Hepatocyte (in vitro differentiated cells): ENCODE results near the gene EPHB6. TPM values are rescaled to one million over a fixed set of nuclear protein-coding genes. Genes with fewer than 3 reads are reported as not detected.

Source experiments
- DNase-seq: peaks from one replicate; pipeline ENCODE4 v3.0.0-alpha.2; 2016; ENCODE audit warnings: low spot score
- H2AFZ ChIP-seq: fragments of 200-600 bp; sonication (generic); 2 replicates; pipeline ENCODE4 v1.6.0; 2016; ENCODE audit warnings: antibody characterized with exemption, mild to moderate bottlenecking
- H3K27ac ChIP-seq: fragments of 200-600 bp; sonication (generic); 2 replicates; pipeline ENCODE4 v1.5.1; 2016; ENCODE audit warnings: mild to moderate bottlenecking
- H3K27me3 ChIP-seq: fragments of 200-600 bp; sonication (generic); 2 replicates; pipeline ENCODE4 v1.6.1; 2016
- H3K36me3 ChIP-seq: fragments of 200-600 bp; sonication (generic); replicated peaks from 2 replicates; pipeline ENCODE4 v1.5.1; 2016; ENCODE audit warnings: low read depth; ENCODE audit not compliant: insufficient read depth
- H3K4me1 ChIP-seq: fragments of 200-600 bp; sonication (generic); 2 replicates; pipeline ENCODE4 v1.5.1; 2016; ENCODE audit warnings: mild to moderate bottlenecking, moderate library complexity; ENCODE audit not compliant: insufficient read depth
- H3K4me2 ChIP-seq: fragments of 200-600 bp; sonication (generic); 2 replicates; pipeline ENCODE4 v1.6.0; 2016
- H3K4me3 ChIP-seq: fragments of 200-600 bp; sonication (generic); 2 replicates; pipeline ENCODE4 v1.5.1; 2016; ENCODE audit warnings: mild to moderate bottlenecking
- H3K79me2 ChIP-seq: fragments of 200-600 bp; sonication (generic); 2 replicates; pipeline ENCODE4 v1.6.0; 2017; ENCODE audit warnings: mild to moderate bottlenecking
- H3K9me2 ChIP-seq: fragments of 200-600 bp; sonication (generic); replicated peaks from 2 replicates; pipeline ENCODE4 v1.6.0; 2017; ENCODE audit warnings: mild to moderate bottlenecking; ENCODE audit not compliant: insufficient read depth
- H3K9me3 ChIP-seq: fragments of 200-600 bp; sonication (generic); 2 replicates; pipeline ENCODE4 v1.5.1; 2016; ENCODE audit warnings: low read depth, mild to moderate bottlenecking
- H4K20me1 ChIP-seq: fragments of 200-600 bp; sonication (generic); 2 replicates; pipeline ENCODE4 v1.6.0; 2016; ENCODE audit warnings: mild to moderate bottlenecking; ENCODE audit not compliant: insufficient read depth, poor library complexity, severe bottlenecking
- CTCF ChIP-seq: fragments of 200-600 bp; sonication (generic); IDR thresholded peaks from 2 replicates; pipeline ENCODE4 v1.5.1; 2016; ENCODE audit warnings: antibody characterized with exemption, mild to moderate bottlenecking; ENCODE audit not compliant: poor library complexity
- EZH2 ChIP-seq: fragments of 200-600 bp; sonication (generic); IDR thresholded peaks from 2 replicates; pipeline ENCODE4 v1.6.1; 2016; ENCODE audit warnings: antibody characterized with exemption, mild to moderate bottlenecking, borderline replicate concordance
- EZH2phosphoT487 ChIP-seq: fragments of 200-600 bp; sonication (generic); IDR thresholded peaks from one replicate; pipeline ENCODE4 v1.6.1; 2018; ENCODE audit warnings: antibody characterized with exemption, mild to moderate bottlenecking, low read depth, moderate library complexity; ENCODE audit not compliant: unreplicated experiment, severe bottlenecking
- WGBS: methylation state at CpG from one replicate; pipeline ENCODE4 v1.1.6; 2016; ENCODE audit warnings: low lambda C conversion rate; ENCODE audit errors: missing lambda C conversion rate; 5-methylcytosine and 5-hydroxymethylcytosine counted together
- polyA plus RNA-seq: library from polyadenylated mRNA; unstranded; fragments of >200 nt; fragmentation: Nextera tagmentation; extraction: Ambion mirVana; gene quantifications from 2 replicates; pipeline ENCODE4 v1.2.1, GENCODE V29; 2016
- total RNA-seq: library from RNA; depleted of rRNA; stranded (reverse); fragments of >200 nt; gene quantifications from 2 replicates; pipeline ENCODE4 v1.2.3, GENCODE V29; 2014

The EPHB6 gene
- total and polyA plus RNA-seq, 2 experiments from 2014 or later = 14.8 to 29.6 TPM

DNA sequence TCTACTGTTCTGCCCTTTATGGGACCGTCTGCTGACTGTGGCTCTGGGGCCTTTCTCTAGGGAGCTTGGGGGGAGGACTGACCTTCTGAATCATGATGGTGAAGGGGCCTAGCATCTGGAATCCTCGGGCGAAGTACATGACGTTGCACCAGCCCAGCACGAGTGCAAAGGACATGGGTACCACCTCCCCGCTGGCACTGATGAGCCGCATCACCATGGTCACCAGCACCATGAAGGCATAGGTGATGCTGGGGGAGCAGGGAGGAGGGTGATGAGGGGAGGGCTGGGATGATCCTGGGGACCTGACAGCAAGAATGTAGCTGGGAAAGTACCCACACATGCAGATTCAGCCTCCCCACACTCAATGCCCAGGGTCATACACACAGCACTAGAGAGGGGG, 19.5 kb downstream of the EPHB6 start:
- H3K79me2 ChIP-seq = no peaks in the 10 kb centered on the region
- 91% methylated on average over 7 of the region's 7 CpGs for WGBS

DNA sequence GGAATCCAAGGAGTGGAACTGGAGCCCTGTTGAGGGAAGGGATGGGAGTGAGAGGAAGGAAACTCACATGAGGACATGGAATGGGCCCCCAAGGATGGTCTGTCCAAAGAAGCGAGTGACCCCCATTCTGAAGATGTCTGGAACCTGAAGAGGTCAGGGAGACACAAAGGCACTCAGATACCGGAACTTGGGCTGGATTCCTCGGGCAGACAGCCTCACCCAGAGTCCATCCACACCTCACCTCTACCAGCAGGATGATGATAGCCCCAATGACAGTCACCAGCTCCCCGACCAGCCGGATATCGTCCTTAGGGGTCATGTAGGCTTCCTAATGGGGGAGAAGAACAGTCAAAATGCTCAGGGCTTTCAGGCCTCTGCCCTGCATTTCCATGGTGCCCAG, 20.0 kb downstream of the EPHB6 start:
- Histone ChIP-seq H2AFZ (no peak overlapping the region), H3K4me2 (no peak overlapping the region), H3K4me3 (no peak overlapping the region), H3K27ac (no peak overlapping the region), H3K36me3 (no peaks in the 10 kb centered on the region), H3K27me3 (peaks cover 3% of the 10 kb centered on the region), H3K9me3 (no peaks in the 10 kb centered on the region), H3K4me1 (no peaks in the 10 kb centered on the region), H4K20me1 (no peaks in the 10 kb centered on the region), H3K79me2 (no peaks in the 10 kb centered on the region), H3K9me2 (no peaks in the 10 kb centered on the region)
- TF ChIP-seq EZH2phosphoT487 (no peak), EZH2 (no peak), CTCF (no peak)
- 95% methylated on average over 6 of the region's 6 CpGs for WGBS
- no peak for DNase-seq

More for the DNA sequence above, 19.5 kb downstream of the EPHB6 start:
- Histone ChIP-seq H3K4me3 (no peak overlapping the region), H2AFZ (no peak overlapping the region), H4K20me1 (no peaks in the 10 kb centered on the region), H3K27ac (no peak overlapping the region), H3K4me2 (no peak overlapping the region), H3K9me2 (no peaks in the 10 kb centered on the region), H3K4me1 (no peaks in the 10 kb centered on the region), H3K27me3 (no peaks in the 10 kb centered on the region), H3K36me3 (no peaks in the 10 kb centered on the region), H3K9me3 (no peaks in the 10 kb centered on the region)
- no peak for TF ChIP-seq EZH2phosphoT487
- TF ChIP-seq EZH2 = no peak
- no peak for TF ChIP-seq CTCF
- DNase-seq = no peak

DNA sequence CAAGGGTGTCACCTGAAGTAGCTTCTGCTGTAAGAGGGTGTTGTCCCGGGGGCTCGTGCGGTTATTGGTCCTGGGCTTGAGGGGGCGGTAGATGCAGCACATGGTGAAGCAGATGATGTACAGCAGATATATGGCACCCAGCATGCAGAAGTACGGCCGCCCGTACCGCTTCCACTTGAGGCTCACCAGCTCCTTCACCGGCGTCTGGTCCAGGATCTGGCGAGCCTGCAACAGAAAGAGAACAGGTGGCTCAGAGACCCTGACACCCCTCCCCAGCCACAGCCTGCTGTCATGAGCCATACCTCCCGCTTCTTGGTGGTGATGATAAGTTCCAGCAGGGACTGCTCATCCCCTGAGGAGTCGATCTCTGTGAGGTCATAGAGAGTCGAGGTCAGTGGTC, 20.6 kb downstream of the EPHB6 start:
- TF ChIP-seq EZH2phosphoT487 = no peak
- TF ChIP-seq EZH2 = no peak
- no peak for TF ChIP-seq CTCF

More for the DNA sequence above, 20.6 kb downstream of the EPHB6 start:
- no peak overlapping the region for H3K4me2 ChIP-seq
- no peaks in the 10 kb centered on the region for H3K9me2 ChIP-seq
- no peak for DNase-seq
- H3K27ac ChIP-seq = no peak overlapping the region
- H2AFZ ChIP-seq = no peak overlapping the region
- H3K27me3 ChIP-seq = peaks cover 6% of the 10 kb centered on the region
- H3K36me3 ChIP-seq = no peaks in the 10 kb centered on the region
- no peaks in the 10 kb centered on the region for H3K79me2 ChIP-seq
- no peaks in the 10 kb centered on the region for H4K20me1 ChIP-seq
- no peak overlapping the region for H3K4me3 ChIP-seq
- WGBS = 92% methylated on average over 14 of the region's 14 CpGs
- H3K4me1 ChIP-seq = no peaks in the 10 kb centered on the region
- no peaks in the 10 kb centered on the region for H3K9me3 ChIP-seq
